ENCODE results near the gene TUT7.

GRCh38 chr9:86256653-86257052 is 97.6 kb downstream of the TUT7 start:
- TF ChIP-seq, protein P1, sequence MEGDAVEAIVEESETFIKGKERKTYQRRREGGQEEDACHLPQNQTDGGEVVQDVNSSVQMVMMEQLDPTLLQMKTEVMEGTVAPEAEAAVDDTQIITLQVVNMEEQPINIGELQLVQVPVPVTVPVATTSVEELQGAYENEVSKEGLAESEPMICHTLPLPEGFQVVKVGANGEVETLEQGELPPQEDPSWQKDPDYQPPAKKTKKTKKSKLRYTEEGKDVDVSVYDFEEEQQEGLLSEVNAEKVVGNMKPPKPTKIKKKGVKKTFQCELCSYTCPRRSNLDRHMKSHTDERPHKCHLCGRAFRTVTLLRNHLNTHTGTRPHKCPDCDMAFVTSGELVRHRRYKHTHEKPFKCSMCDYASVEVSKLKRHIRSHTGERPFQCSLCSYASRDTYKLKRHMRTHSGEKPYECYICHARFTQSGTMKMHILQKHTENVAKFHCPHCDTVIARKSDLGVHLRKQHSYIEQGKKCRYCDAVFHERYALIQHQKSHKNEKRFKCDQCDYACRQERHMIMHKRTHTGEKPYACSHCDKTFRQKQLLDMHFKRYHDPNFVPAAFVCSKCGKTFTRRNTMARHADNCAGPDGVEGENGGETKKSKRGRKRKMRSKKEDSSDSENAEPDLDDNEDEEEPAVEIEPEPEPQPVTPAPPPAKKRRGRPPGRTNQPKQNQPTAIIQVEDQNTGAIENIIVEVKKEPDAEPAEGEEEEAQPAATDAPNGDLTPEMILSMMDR (IDR thresholded peaks at IDR 0.05) = no peak
- no peak for TF ChIP-seq POLR2A (IDR thresholded peaks at IDR 0.05)
